GM12878 (cell line): ENCODE measurements around the gene SPEG.

Experiments used
- CBFB ChIP-seq: IDR thresholded peaks from 2 replicates; pipeline ENCODE4 v1.6.1; 2016; ENCODE audit warnings: antibody characterized with exemption, low read depth
- CTCF ChIP-seq, 3 experiments: IDR thresholded peaks in 2 of 3; conservative IDR thresholded peaks in 1 of 3; 2 replicates each; pipeline ENCODE4 v1.5.1; 2011; ENCODE audit warnings: low read depth in 3 of 3, low read length in 3 of 3, mild to moderate bottlenecking in 3 of 3, control low read depth in 2 of 3, moderate library complexity in 2 of 3, inconsistent platforms in 1 of 3, mixed read lengths in 1 of 3; ENCODE audit not compliant: control insufficient read depth in 2 of 3, insufficient read depth in 1 of 3; ENCODE audit errors: extremely low read depth in 1 of 3
- E2F4 ChIP-seq: IDR thresholded peaks from 2 replicates; pipeline ENCODE4 v1.6.1; 2012; ENCODE audit warnings: low read depth, low read length, improper control_type of control experiment
- FOS ChIP-seq: IDR thresholded peaks from 3 replicates; pipeline ENCODE4 v1.6.1; 2011; ENCODE audit warnings: borderline replicate concordance; ENCODE audit not compliant: insufficient read length; ENCODE audit errors: extremely low read depth
- KAT2A ChIP-seq: conservative IDR thresholded peaks from 2 replicates; pipeline ENCODE4 v1.6.1; 2011; ENCODE audit warnings: low read depth, low read length; ENCODE audit not compliant: control insufficient read depth
- NR2C2 ChIP-seq: IDR thresholded peaks from 2 replicates; pipeline ENCODE4 v1.6.1; 2011; ENCODE audit warnings: borderline replicate concordance, low read depth; ENCODE audit not compliant: control insufficient read depth, insufficient read length
- POLR2A ChIP-seq: IDR thresholded peaks from 2 replicates; pipeline ENCODE4 v1.6.1; 2011; ENCODE audit warnings: low read depth, mild to moderate bottlenecking, low read length
- REST ChIP-seq: IDR thresholded peaks from 2 replicates; pipeline ENCODE4 v1.6.1; 2012; ENCODE audit warnings: mild to moderate bottlenecking, low read depth, low read length
- ZNF24 ChIP-seq: fragments of 450-650 bp; IDR thresholded peaks from 2 replicates; pipeline ENCODE4 v1.6.1; 2017; ENCODE audit warnings: antibody characterized with exemption, mild to moderate bottlenecking

- no peak for TF ChIP-seq CTCF (IDR thresholded peaks at IDR 0.05 in 2 of 3, conservative IDR thresholded peaks at IDR 0.05 in 1 of 3; ENCODE audit: control insufficient read depth in 2 of 3, extremely low read depth in 1 of 3, insufficient read depth in 1 of 3, low read depth in 3 of 3, low read length in 3 of 3)
- no peak for TF ChIP-seq REST
- TF ChIP-seq E2F4: no peak
- TF ChIP-seq NR2C2: no peak
- no peak for TF ChIP-seq POLR2A
- no peak for TF ChIP-seq KAT2A
- no peak for TF ChIP-seq FOS
- TF ChIP-seq CBFB: no peak
- TF ChIP-seq ZNF24: no peak
Observed at GRCh38 chr2:219474285-219475060, 39.8 kb downstream of the SPEG start.
